Activated T-cell treated with anti-CD3 and anti-CD28 coated beads, Interleukin-2, amount 50 U/mL, for 1 hour (primary cell): ENCODE data around the gene LRP1B.
"Not testable (repeated sequence)": the region's sequence is repeated elsewhere in the genome, so short reads cannot be mapped to it uniquely, and the experiment has no call there.

Source experiments
- DNase-seq: peaks from one replicate; pipeline ENCODE4 v3.0.0-alpha.2; 2020

LRP1B gene

DNA sequence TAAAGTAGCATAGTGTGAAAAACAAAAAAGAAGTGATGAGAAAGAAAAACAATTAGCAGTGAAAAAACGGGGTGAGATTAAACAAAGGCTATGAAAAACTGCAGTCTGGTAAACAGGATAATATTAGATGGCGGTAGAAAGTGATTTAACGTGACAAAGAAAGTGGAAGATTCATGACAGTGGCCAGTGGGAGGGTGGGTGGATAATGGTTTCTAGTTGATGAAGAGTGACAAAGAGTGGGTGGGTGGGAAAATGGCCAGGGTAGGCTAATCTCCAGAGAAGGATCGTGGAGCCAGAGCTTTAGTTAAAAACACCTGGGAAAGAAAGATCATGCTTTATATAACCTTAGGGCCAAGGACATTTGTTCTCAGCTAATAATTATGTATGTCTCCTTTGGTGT, 1667.8 kb downstream of the LRP1B start:
- DNase-seq = no peak

DNA sequence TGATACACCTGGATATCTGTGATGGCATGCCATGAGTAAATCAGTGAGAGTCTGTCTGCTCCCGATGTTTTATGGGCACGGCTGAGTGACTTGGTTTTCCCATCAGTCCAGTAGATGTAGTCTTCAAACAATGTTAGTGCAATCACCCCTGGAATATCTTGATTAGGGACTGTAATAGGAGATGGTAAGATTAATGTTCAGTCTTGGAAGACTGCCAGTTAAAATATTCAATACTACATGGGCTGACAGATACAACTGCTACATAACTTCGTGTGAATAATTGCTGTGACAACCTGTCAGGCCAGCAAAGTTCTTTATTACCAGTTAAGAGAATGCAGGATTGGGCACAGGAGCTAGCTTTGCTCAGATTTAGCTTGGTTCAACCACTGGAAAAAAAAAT, 1673.3 kb downstream of the LRP1B start:
- DNase-seq = no peak

DNA sequence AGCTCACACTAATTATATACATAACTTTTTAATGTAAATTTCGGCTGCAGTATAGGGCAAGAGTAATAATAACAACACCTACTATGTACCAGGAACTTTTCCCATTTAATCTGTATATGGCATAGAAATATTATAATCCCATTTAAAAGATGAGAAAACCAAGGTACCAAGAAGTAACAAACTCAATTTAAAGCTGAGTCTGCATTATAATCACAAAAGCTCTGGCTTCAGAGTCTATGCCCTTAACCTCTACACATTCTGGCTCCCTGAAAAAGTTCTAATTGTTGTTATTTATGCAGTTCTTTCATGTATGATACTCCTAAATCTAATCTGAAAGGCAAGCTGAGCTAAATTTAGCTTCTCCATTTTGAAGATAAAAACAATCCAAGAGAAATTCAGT, 1675.5 kb downstream of the LRP1B start:
- no peak for DNase-seq

DNA sequence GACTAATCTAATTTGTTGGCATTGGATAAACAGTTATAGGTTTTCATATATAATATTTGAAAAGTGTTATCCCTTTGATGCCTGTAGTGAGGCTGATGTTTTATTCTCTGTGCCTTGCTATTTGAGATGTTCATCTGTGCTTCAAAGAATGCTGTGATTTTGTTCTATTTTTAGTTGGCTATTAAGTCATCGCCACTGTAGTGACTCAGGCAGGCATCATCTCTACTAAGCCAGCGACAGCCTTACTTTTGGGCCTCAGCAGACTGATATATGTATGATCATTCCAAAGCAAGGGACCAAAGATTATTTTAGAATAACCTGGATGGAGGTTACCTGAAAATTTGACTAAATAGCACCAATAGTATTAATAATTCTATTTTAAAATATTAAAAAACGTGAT, 1676.1 kb downstream of the LRP1B start:
- no peak for DNase-seq

DNA sequence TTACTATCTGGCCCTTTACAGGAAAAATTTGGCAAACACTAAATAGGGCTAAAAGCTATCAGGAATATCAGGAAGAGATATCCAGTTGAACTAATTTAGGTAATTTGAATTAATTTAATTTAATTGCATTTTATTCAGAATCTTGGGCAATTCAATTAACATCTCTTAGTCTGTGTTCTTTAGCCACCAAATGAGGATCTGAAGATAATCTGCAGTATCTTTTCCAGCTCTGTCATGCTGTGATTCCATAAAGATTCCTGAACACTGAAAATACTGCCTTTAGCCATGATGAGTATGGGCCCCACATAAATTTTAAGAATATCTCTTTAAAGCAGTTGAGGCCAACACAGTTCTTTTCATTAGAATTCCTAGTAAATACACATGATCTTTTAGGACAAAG, 1679.5 kb downstream of the LRP1B start:
- DNase-seq = no peak

DNA sequence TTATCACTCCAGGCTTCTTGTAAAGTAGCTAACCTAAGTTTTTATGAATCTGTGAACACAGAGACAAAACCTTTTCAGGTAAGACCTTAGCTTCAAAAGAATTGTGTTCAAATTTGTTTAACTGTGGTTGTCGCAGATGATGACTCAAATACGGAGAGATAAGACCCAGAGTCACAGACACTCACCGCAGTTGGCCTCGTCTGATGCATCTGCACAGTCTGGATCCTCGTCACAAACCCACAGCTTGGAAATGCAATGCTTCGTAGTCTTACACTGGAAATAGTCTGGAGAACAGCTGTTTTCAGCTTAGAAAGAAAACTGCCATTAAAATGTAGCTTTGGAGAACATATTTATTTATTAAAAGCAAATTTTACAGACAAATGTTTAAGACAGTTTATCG, 1688.5 kb downstream of the LRP1B start:
- DNase-seq = no peak

DNA sequence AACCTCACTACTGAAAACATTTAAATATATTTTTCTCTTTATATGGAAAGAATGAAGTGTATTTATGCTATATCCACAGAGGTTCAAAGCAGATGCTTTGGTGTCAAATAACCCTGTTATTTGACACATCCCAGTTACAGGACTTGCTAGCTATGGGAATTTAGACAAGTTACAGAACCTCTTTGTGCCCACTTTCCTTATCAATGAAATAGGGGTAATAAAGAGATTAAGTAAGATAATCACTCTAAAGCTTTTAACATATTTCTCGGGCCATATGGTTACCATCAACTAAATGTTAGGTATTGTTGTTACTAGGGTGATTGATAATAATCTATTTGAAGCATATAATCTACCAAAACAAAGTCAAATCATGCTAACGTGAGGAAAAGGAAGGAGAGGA, 1690.0 kb downstream of the LRP1B start:
- no peak for DNase-seq

DNA sequence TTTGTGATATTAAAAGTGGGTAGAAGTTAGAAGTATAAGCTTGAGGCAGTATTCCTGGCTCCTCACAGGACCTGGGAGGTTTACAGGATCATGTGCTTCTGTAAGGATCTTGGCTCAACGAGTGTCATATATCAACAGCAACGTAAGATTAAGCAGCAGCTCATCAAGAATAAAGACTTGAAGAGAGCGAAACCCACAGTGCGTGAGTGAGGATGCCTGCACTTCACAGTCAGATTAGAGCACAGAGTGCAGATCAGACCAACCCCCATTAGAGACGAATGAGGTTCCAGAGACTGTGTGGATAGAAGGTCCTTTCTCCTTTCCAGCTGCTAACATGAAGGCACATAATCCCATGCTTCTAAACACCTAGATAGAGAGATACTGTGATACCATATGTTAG, 1693.9 kb downstream of the LRP1B start:
- DNase-seq = no peak

DNA sequence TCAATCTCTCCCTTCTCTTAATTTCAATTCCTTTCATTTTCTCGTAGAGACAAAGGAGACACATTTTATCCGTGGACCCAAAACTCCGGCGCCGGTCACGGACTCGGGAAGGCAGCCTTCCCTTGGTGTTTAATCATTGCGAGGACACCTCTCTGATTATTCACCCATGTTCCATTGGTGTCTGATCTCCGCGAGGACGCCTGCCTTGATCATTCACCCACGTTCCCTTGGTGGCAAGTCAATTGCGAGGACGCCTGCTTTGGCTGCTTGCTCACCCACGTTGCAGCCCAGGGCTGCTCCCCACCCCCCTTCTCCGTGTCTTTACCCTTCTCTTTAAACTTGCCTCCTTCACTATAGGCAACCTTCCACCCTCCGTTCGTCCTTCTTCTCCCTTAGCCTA, 1703.8 kb downstream of the LRP1B start:
- not testable (repeated sequence) for DNase-seq

DNA sequence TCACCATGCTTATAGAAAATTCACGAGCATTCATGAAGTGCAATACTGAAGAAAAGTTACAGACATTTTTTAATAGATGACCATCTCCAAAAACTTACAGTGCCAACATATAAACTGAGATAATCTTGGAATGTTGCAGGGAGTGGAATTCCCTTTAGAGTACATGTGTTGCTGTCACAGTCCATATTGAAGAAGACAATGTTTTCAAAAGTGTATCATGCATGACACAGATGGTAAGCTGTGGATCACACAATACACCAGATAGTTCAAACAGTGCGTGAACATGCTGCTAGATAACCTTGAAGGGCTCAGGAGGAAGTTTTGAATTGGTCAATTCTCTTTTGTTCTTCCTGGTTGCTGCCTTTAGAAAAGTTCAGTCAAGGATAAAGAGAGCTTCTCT, 1706.3 kb downstream of the LRP1B start:
- no peak for DNase-seq

DNA sequence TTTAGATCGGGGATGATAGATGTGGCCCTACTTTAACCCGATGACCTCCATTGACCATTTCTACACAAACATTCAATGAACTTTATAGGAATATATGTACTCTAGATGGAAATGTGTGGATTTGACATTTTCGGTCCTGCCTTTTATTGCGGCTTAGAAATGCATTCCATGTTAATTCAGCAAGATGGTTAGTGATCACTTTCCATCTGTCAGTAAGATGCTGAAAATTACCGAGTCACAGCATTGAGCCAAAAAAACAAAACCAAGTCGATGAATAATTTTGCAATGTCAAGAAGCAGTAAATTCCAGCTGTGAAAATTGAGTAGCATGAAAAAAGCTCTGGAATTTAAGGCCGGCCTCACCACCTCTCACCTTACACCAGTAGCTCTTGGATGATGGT, 1708.1 kb downstream of the LRP1B start:
- DNase-seq = no peak

DNA sequence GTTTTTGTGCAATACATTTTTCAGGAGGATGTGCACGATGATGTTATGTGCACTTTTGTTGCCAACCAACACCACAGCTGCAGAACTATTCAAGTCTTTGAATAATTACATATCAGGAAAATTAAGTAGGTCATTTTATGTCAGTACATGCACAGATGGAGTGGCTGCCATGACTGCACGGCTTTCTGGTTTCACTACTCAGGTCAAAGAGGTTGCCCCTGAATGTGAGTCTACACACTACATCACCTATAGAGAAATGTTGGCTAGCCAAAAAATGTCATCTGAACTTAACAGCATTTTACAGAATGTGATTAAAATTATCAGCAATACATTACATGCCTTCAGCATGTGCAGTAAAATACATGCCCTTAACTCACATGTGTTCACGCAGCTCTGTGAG, 1713.3 kb downstream of the LRP1B start:
- no peak for DNase-seq

DNA sequence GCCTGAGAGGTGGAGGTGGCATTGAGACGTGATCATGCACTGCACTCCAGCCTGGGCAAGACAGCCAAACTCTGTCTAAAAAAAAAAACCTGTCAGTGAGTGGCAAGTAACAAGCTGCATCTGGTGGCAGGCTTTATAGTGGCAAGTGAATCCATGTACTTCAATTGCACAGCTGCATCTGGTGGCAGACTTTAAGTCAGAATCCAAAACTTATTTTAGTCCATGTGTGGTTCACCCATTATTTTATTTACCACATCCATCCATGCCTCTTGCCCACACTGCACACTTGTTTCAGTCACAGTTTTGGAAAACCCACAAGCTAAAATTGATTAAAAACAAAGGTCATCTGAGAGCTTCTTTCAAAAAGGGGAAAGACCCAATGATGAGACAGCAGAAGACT, 1714.2 kb downstream of the LRP1B start:
- no peak for DNase-seq

DNA sequence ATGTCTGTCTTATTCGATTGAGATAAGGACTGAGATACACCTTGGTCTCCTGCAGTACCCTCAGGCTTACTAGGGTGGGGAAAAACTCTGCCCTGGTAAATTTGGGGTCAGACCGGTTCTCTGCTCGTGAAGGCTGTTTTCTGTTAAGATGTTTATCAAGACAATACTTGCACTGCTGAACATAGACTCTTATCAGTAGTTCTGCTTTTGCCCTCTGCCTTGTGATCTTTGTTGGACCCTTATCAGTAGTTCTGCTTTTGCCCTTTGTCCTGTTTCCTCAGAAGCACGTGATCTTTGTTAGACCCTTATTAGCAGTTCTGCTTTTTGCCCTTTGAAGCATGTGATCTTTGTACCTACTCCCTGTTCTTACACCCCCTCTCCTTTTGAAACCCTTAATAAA, 1715.8 kb downstream of the LRP1B start:
- DNase-seq = not testable (repeated sequence)

DNA sequence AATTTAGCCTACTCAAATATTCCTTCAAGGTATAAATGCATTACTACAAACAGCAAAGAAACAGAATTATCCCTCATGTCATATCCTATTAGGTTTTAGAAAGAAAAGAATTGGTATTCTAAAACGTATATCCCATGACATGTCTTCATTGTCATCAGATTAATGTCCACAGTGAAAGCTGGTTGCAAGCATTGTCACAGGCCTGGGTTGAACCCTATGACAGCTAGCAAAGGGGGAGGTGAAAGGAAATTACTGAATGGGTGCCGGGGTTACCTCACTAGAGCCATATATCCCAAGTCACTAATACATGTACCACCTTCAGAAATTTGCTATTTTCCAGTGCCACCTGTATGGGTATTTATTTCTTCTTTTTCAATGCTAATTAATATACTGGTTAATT, 1720.1 kb downstream of the LRP1B start:
- DNase-seq = no peak

DNA sequence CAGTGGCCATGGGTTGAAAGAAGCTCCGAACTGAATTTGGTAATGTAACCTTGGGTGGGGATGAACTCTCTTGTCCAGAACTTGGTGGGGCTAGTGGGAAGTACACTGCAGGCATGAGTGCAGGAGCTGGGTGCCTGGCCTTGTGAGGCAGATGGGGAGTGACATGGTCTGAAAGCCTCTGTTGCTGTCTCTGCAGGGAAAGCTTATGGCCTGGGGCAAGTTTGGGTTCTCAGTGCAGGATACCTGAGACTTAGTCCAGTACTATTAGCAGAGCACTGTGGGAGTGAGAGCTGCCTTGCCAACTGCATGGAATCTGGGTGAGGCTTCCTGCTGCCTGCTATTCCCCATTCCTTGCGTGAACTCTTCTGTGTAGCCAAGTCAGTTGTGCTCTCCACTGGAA, 1729.8 kb downstream of the LRP1B start:
- DNase-seq = no peak

DNA sequence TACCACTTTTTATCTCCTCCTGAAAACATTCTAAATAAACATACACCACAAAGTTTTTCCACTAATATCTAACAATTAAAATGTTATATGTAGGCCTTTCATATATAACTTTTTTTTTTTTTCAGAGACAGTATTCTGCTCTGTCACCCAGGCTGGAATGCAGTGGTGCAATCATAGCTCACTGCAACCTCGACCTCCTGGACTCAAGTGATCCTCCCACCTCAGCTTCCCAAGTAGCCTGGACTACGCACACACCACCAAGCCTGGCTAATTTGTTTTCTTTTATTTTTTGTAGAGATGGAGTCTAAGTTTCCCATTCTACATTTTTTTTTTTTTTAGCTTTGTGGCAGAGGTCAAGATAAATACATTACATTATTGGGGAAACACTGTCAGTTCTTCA, 1738.0 kb downstream of the LRP1B start:
- DNase-seq = no peak

DNA sequence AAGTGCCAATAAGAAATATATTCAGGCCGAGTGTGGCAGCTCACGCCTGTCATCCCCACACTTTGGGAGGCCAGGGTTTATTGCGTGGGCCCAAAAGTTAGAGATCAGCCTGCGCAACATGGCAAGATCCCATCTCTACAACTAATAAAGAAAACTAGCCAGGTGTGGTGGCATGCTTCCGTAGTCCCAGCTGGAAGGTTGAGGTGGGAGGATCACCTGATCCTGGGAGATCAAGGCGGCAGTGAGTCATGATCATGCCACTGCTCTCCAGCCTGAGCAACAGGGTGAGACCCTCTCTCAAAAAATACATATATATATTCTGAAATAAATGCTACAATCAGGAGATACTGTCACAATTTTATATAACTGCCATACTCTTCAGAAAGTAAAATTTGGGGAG, 1745.9 kb downstream of the LRP1B start:
- no peak for DNase-seq

DNA sequence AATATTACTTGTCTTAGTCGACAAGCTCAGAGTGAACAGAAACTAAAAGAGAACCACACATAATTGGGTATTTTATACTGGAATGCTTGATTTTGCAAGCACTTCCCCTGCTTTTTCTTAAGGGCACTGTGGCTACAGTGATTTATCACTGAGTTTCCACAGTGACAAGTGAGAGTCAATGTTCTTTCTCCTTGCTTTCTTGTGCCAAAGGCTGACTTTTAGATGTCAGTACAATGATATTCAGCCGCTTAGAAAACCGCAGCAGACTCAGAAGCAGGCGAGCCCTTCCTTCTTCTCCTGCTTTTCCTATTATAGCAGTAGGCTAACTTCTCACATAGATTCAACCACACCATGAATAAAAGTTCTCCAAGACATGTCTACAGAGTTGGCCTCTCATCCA, 1747.0 kb downstream of the LRP1B start:
- DNase-seq = no peak

DNA sequence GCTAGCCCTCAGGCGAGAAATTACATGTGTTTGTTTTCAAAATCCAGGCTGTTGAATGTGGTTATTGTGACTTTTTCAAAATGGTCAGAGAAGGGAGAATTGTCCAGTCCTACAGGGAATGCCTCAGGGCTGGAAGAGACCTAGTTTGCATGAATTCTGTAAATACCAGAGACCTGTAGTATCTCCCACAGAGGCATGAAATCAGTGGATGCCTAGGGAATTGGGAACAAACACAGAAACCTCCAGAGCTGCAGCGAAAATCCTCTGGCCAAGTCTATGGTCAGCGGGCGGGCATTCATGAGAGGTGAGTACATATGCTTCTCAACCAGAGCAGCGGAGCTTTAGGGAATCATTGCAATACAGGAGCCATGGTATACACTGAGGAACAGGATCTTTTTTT, 1754.1 kb downstream of the LRP1B start:
- no peak for DNase-seq

DNA sequence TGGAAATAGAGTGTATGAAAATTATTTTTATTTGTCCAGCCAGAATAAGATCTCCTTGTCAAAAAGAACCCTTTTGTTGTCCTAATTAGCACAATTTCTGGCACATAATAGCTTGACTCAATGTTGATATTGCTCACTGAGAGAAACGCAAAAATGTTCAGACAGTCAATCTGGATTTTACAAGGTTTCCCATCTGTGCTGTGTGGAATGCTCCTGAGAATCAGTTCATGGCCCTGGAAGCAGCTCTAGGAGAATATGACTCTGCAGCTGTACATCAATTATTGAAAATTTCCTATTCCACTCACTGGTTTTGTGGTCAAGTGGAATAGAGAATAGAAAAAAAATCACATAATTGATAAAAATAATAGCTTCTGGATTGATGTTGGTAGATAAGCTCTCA, 1767.7 kb downstream of the LRP1B start:
- DNase-seq = no peak

DNA sequence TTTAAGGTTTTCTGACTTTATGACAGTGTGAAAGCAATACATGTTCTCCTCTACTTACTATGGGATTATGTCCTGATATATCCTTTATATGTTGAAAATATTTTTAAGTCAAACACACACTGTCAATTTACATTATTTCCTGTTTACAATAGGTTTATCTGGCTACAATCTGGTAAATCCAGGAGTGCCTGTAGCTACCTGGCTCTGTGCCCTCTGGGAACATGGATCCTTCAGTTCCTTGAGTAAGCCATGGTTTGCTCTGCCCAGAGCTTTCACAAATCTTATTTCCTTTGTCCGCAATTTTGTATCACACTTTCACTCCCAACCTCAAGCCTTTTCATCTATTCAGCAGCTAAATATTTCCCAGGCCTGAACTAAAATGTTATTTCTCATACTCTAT, 1768.5 kb downstream of the LRP1B start:
- no peak for DNase-seq

DNA sequence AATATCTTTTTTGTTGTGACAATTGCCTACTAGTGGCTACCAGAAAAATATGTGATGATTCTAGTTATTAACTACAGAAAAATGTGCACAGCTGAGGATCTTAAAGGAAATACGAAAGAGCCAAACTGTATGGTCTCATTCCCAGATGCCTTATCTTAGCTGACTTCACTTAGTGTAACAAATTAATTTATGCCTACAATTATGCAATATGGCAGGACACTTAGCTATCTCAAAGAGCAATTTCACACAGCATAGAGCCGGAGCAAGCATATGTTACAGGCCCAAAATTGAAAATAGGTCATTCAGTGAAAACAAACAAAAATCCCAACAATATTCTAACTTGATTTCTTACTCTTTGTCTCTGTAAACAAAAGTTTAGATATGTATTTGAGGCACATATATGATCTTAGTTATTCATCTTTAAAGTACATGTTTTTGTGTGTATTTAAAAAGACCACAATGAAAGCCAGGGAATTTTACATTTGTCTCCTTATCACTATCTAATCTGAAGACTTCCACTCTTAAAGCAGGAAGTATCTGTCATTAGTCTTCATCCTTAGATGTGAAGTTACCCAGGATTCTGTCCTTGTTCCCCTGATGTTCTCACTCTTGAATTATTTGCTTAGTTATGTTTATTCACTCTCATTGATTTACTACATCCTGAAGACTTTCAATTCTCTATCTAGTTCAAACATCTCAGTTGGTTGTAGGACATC, 1771.6 kb downstream of the LRP1B start:
- DNase-seq = no peak

DNA sequence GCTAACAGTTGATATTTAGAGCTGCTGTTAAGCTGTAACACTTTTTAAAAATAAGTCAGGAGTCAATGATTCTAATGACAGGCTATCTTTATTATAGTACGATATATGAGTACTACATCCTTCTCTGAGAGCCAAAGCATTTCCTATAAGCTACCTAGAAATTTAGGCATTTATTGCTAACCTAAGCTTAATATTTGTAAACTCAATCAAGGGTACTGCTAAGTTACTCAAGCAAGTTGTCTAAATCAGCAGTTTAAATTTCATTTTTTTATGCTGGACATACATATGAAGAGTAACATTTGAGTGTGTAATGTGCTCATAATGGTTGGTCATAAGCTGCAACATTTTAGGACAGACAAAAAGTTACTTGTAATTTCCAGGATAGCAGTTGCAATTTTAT, 1774.1 kb downstream of the LRP1B start:
- DNase-seq = no peak

DNA sequence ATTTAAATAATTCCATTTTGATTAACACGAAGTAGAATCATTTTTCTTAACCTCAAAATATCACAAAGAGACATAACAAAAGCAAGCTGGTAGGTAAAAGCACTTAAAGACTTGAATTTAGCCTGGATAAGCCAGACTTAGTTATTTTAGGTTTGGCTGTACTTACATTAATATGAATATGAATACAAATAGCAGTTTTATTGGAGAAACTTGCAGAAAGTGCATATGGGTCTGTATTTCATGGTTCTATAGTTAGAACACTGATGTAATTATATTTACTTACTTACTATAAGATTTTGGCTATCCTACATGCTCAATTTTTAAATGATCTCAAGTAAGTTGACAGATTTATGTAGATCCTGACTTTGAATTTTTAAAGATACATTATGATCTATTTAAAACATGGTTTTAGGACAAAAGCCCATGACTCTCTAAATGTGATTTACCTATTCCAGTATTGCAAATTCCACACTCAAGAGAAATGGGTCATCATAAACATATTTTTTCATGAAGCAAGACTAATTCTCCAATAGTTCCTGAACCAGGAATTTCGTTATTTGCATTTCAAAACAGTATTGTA, 1775.2 kb downstream of the LRP1B start:
- no peak for DNase-seq
